Measurements from ENCODE around the gene KCTD2.

DNA sequence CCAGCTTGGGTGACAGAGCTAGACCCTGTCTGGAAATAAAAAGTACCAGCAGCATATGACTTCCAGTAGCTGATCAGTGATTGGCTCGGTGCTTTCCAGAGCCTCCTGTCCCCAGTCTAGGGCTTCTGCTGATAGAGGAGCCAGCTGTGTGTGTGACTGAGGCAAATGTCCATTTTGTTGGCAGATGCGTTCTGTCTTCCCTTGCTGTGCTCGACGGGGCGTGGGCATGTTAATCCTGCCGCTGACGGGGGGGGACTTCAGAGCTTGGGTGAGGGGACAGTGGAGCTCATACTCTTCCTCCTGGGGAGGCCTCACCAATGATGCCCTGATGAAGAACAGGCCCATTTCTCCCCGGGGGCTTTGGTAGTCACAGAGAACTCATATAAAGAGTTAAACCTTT, 14.6 kb downstream of the KCTD2 start:
- TF ChIP-seq POLR2AphosphoS5 (IDR thresholded peaks at IDR 0.05; ENCODE audit: borderline replicate concordance, low read depth, low read length): no peak
- no peak for TF ChIP-seq FOXP2 (optimal IDR thresholded peaks at IDR 0.05; ENCODE audit: control extremely low read depth, extremely low read length, insufficient read depth)

Data from SK-N-MC (cell line).